ENCODE results near the gene SYNM. TPM values are rescaled to one million over a fixed set of nuclear protein-coding genes. Genes with fewer than 3 reads are reported as not detected.

Gene SYNM
- total RNA-seq, 2 experiments from 2014 or later: 0.11 TPM

DNA sequence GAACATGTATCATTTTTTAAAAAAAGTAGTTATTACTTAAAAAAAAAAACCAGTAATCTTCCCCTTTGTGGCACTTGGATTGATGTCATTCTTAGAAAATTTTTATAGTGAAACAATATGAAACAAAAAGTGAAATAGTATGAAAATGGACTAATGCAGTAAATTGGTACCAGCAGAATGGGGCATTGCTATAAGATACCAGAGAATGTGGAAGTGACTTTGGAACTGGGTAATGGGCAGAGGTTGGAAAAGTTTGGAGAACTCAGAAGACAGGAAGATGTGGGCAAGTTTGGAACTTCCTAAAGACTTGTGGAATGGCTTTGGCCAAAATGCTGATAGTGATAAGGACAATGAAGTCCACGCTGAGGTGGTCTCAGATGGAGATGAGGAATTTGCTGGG lies 77.9 kb downstream of the SYNM start:
- ChIA-PET POLR2A (no interaction called here), CTCF (no interaction called here)
- Mint-ChIP-seq H3K9me3 (no peaks in the 10 kb centered on the region), H3K4me3 (no peak overlapping the region), H3K4me1 (ENCODE audit: low read depth) (no peaks in the 10 kb centered on the region), H3K27me3 (no peaks in the 10 kb centered on the region), H3K36me3 (ENCODE audit: low read depth) (no peaks in the 10 kb centered on the region), H3K27ac (no peak overlapping the region)
- H3K4me1 ChIP-seq (ENCODE audit: insufficient read depth, low read length): no peaks in the 10 kb centered on the region
- no peak overlapping the region for H3K4me3 ChIP-seq (ENCODE audit: low read length)
- ATAC-seq (ENCODE audit: poor library complexity): no peak
- TF ChIP-seq, protein P1, sequence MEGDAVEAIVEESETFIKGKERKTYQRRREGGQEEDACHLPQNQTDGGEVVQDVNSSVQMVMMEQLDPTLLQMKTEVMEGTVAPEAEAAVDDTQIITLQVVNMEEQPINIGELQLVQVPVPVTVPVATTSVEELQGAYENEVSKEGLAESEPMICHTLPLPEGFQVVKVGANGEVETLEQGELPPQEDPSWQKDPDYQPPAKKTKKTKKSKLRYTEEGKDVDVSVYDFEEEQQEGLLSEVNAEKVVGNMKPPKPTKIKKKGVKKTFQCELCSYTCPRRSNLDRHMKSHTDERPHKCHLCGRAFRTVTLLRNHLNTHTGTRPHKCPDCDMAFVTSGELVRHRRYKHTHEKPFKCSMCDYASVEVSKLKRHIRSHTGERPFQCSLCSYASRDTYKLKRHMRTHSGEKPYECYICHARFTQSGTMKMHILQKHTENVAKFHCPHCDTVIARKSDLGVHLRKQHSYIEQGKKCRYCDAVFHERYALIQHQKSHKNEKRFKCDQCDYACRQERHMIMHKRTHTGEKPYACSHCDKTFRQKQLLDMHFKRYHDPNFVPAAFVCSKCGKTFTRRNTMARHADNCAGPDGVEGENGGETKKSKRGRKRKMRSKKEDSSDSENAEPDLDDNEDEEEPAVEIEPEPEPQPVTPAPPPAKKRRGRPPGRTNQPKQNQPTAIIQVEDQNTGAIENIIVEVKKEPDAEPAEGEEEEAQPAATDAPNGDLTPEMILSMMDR (IDR thresholded peaks at IDR 0.05): no peak
- no peak for DNase-seq
- H3K36me3 ChIP-seq (ENCODE audit: insufficient read depth, low read length): no peaks in the 10 kb centered on the region
- no peak overlapping the region for H3K27ac ChIP-seq (ENCODE audit: low read depth in 1 of 2, low read length in 2 of 2)
- H3K9me3 ChIP-seq (ENCODE audit: control insufficient read depth in 1 of 2, insufficient read depth in 1 of 2, low read length in 2 of 2): no peaks in the 10 kb centered on the region
- intact Hi-C loops (cut with DNase I, micrococcal nuclease): no loop called here
- H3K27me3 ChIP-seq (ENCODE audit: control insufficient read depth in 1 of 2, insufficient read depth in 2 of 2, low read length in 2 of 2): no peaks in the 10 kb centered on the region

Other genes with a start within 250 kb of the SYNM start
- gene PGPEP1L, start 97.3 kb upstream of the SYNM start, total RNA-seq: not detected
- gene TTC23, start 144.5 kb downstream of the SYNM start, total RNA-seq: under 1 TPM; 0.19 to 0.81 TPM
- 10 to 100 TPM; 12.5 to 14.4 TPM for gene LRRC28, start 146.4 kb downstream of the SYNM start, total RNA-seq